CD14-positive monocyte (primary cell): ENCODE data around the gene RBFOX2. TPM values are rescaled to one million over a fixed set of nuclear protein-coding genes. Genes with fewer than 3 reads are reported as not detected.

Source experiments
- DNase-seq, 3 donors: peaks; one replicate each; pipeline ENCODE4 v3.0.0-alpha.2; 2011 to 2022
- H2AFZ ChIP-seq: 2 replicates; pipeline ENCODE4 v1.6.0; 2012; ENCODE audit warnings: mild to moderate bottlenecking, low read depth, low read length, inconsistent platforms; ENCODE audit not compliant: insufficient read depth, poor library complexity, severe bottlenecking
- H3K27ac ChIP-seq, 2 donors: 1 replicate in 1 of 2; 2 replicates in 1 of 2; pipeline ENCODE4 v1.5.1; 2012 to 2013; ENCODE audit warnings: low read length in 2 of 2, control low read depth in 1 of 2, inconsistent platforms in 1 of 2, low read depth in 1 of 2, mild to moderate bottlenecking in 1 of 2
- H3K27me3 ChIP-seq, 2 donors: one replicate each; pipeline versions ENCODE4 v1.6.0 to v1.6.1; 2011 to 2013; ENCODE audit warnings: low read length in 2 of 2; ENCODE audit not compliant: control insufficient read depth in 2 of 2, insufficient read depth in 2 of 2
- H3K36me3 ChIP-seq, 2 donors: replicated peaks in 1 of 2; 1 replicate in 1 of 2; 2 replicates in 1 of 2; pipeline versions ENCODE4 v1.5.1 to v1.6.1; 2012 to 2013; ENCODE audit warnings: low read length in 2 of 2, control low read depth in 1 of 2, inconsistent platforms in 1 of 2, mild to moderate bottlenecking in 1 of 2; ENCODE audit not compliant: insufficient read depth in 2 of 2, control insufficient read depth in 1 of 2
- H3K4me1 ChIP-seq, 2 donors: 1 replicate in 1 of 2; 2 replicates in 1 of 2; pipeline versions ENCODE4 v1.5.1 to v1.6.1; 2012 to 2013; ENCODE audit warnings: low read length in 2 of 2, control low read depth in 1 of 2, inconsistent platforms in 1 of 2, mild to moderate bottlenecking in 1 of 2, moderate library complexity in 1 of 2; ENCODE audit not compliant: insufficient read depth in 2 of 2, control insufficient read depth in 1 of 2
- H3K4me2 ChIP-seq: replicated peaks from 2 replicates; pipeline ENCODE3; 2012; ENCODE audit warnings: low read length, moderate library complexity, mild to moderate bottlenecking; ENCODE audit not compliant: poor library complexity, severe bottlenecking; ENCODE audit errors: extremely low read depth
- H3K4me3 ChIP-seq, 3 experiments: fragments of 200-600 bp in 1 of 3; sonication (generic) in 1 of 3; replicated peaks in 1 of 3; 1 replicate in 2 of 3; 2 replicates in 1 of 3; pipeline ENCODE4 v1.5.1; 2011 to 2013; ENCODE audit warnings: low read length in 3 of 3, mild to moderate bottlenecking in 3 of 3, control low read depth in 2 of 3, low read depth in 2 of 3, inconsistent platforms in 1 of 3, moderate library complexity in 1 of 3
- H3K79me2 ChIP-seq: 2 replicates; pipeline ENCODE4 v1.6.0; 2012; ENCODE audit warnings: mild to moderate bottlenecking, control low read depth, inconsistent platforms, low read length, moderate library complexity; ENCODE audit not compliant: insufficient read depth
- H3K9ac ChIP-seq: 2 replicates; pipeline ENCODE4 v1.6.0; 2017; ENCODE audit warnings: low read length, mild to moderate bottlenecking; ENCODE audit not compliant: insufficient read depth, poor library complexity, severe bottlenecking
- H3K9me3 ChIP-seq, 2 donors: replicated peaks in 1 of 2; 1 replicate in 1 of 2; 2 replicates in 1 of 2; pipeline versions ENCODE4 v1.5.1 to v1.6.1; 2012 to 2013; ENCODE audit warnings: low read length in 2 of 2, control low read depth in 1 of 2; ENCODE audit not compliant: control insufficient read depth in 1 of 2, insufficient read depth in 1 of 2
- H4K20me1 ChIP-seq: 2 replicates; pipeline ENCODE4 v1.6.0; 2012; ENCODE audit warnings: mild to moderate bottlenecking, low read length, control low read depth, moderate library complexity; ENCODE audit not compliant: insufficient read depth
- H3K27ac Mint-ChIP-seq, 7 donors: one replicate each; pipeline ENCODE4 v1.8.0; 2020; ENCODE audit warnings: mild to moderate bottlenecking in 7 of 7, mixed read lengths in 7 of 7, moderate library complexity in 6 of 7, inconsistent platforms in 2 of 7
- H3K27me3 Mint-ChIP-seq, 3 donors: one replicate each; pipeline ENCODE4 v1.8.0; 2021 to 2022; ENCODE audit warnings: low read depth in 3 of 3, mild to moderate bottlenecking in 3 of 3, mixed read lengths in 3 of 3, moderate library complexity in 3 of 3, inconsistent platforms in 1 of 3
- H3K36me3 Mint-ChIP-seq, 2 donors: one replicate each; pipeline ENCODE4 v1.8.0; 2020; ENCODE audit warnings: mixed read lengths in 2 of 2, inconsistent platforms in 1 of 2, mild to moderate bottlenecking in 1 of 2
- H3K4me1 Mint-ChIP-seq: one replicate; pipeline ENCODE4 v1.8.0; 2020; ENCODE audit warnings: mild to moderate bottlenecking, mixed read lengths
- H3K4me3 Mint-ChIP-seq, 2 donors: one replicate each; pipeline ENCODE4 v1.8.0; 2020; ENCODE audit warnings: mild to moderate bottlenecking in 2 of 2, mixed read lengths in 2 of 2, moderate library complexity in 1 of 2
- H3K9me3 Mint-ChIP-seq, 7 donors: one replicate each; pipeline ENCODE4 v1.8.0; 2020 to 2022; ENCODE audit warnings: mixed read lengths in 7 of 7, mild to moderate bottlenecking in 6 of 7, moderate library complexity in 6 of 7, inconsistent platforms in 2 of 7
- CTCF ChIP-seq: fragments of 200-600 bp; IDR thresholded peaks from one replicate; pipeline ENCODE4 v1.8.0; 2022; ENCODE audit warnings: antibody characterized with exemption, mild to moderate bottlenecking
- WGBS: methylation state at CpG from one replicate; pipeline ENCODE4 v1.1.5; 2013; ENCODE audit warnings: missing lambda C conversion rate; ENCODE audit not compliant: insufficient coverage; 5-methylcytosine and 5-hydroxymethylcytosine counted together
- intact Hi-C, 2 donors: fragments of 100-400 bp; cut with micrococcal nuclease; formaldehyde crosslinking; loops; one replicate each; pipeline versions ENCODE4 v1.15.0 to v1.15.1; 2023
- polyA plus RNA-seq, 3 donors: library from polyadenylated mRNA; depleted of rRNA in 1 of 3; unstranded in 2 of 3; stranded (reverse) in 1 of 3; fragments of 300-500 nt in 2 of 3; fragments of >200 nt in 1 of 3; fragmentation: Illumina TruSeq in 2 of 3; gene quantifications; 1 replicate in 2 of 3; 2 replicates in 1 of 3; pipeline ENCODE4 v1.2.3, GENCODE V29; 2012 to 2021

RBFOX2 gene
- polyA plus RNA-seq, 3 donors, result not detected

DNA sequence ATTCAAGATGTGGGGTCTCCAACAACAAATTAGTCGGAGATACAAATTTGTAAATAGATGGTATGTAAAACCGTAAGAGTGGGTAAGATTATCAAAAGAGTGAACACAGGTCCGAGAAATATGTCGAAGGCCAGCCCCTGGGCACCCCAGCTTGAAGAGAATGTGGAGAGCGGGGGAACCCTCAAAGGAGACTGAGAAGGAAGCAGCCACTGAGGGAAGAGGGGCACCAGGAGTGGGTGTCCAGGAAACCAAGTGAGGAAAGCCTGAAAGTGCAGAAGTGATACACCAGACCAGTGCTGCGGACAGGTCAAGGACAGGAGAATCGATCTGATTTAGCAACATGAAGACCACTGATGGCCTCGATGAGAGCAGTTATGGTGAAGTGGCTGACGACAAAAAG lies 296.5 kb downstream of the RBFOX2 start:
- 98% methylated on average over 7 of the region's 9 CpGs for WGBS

GRCh38 chr22:35731321-35731720 lies 297.3 kb downstream of the RBFOX2 start:
- no peaks in the 10 kb centered on the region for H3K4me1 Mint-ChIP-seq
- no peaks in the 10 kb centered on the region for H3K4me1 ChIP-seq
- no peaks in the 10 kb centered on the region for H3K79me2 ChIP-seq
- H3K27ac ChIP-seq, result no peak overlapping the region
- no peaks in the 10 kb centered on the region for H3K9me3 ChIP-seq
- no peak overlapping the region for H3K27ac Mint-ChIP-seq
- no peaks in the 10 kb centered on the region for H3K27me3 ChIP-seq
- no peaks in the 10 kb centered on the region for H4K20me1 ChIP-seq
- peaks cover 1 to 12% (median 7%) of the 10 kb centered on the region in 3 donors for H3K27me3 Mint-ChIP-seq
- no peaks in the 10 kb centered on the region for H3K36me3 Mint-ChIP-seq
- no peaks in the 10 kb centered on the region for H3K9me3 Mint-ChIP-seq
- H3K4me3 Mint-ChIP-seq, result no peak overlapping the region
- H2AFZ ChIP-seq, result no peak overlapping the region
- no peak overlapping the region for H3K9ac ChIP-seq
- no peak overlapping the region for H3K4me2 ChIP-seq
- no peaks in the 10 kb centered on the region for H3K36me3 ChIP-seq
- intact Hi-C loops, result no loop called here
- WGBS, result 93% methylated on average over 10 of the region's 10 CpGs
- no peak overlapping the region for H3K4me3 ChIP-seq
- DNase-seq, result no peak
- no peak for TF ChIP-seq CTCF

More for the DNA sequence above, 296.5 kb downstream of the RBFOX2 start:
- Histone ChIP-seq H3K9me3 (no peaks in the 10 kb centered on the region), H3K27me3 (no peaks in the 10 kb centered on the region), H3K36me3 (no peaks in the 10 kb centered on the region), H4K20me1 (no peaks in the 10 kb centered on the region), H3K4me3 (no peak overlapping the region), H3K4me2 (no peak overlapping the region), H2AFZ (no peak overlapping the region), H3K9ac (no peak overlapping the region), H3K27ac (no peak overlapping the region), H3K4me1 (no peaks in the 10 kb centered on the region), H3K79me2 (no peaks in the 10 kb centered on the region)
- Mint-ChIP-seq H3K36me3 (no peaks in the 10 kb centered on the region), H3K4me3 (no peak overlapping the region), H3K27ac (no peak overlapping the region), H3K27me3 (peaks cover 0 to 11% (median 7%) of the 10 kb centered on the region in 3 donors), H3K9me3 (no peaks in the 10 kb centered on the region), H3K4me1 (no peaks in the 10 kb centered on the region)
- no peak for TF ChIP-seq CTCF
- no peak for DNase-seq
- intact Hi-C loops, result no loop called here
